SK-N-SH (cell line): Measurements from ENCODE around the gene STRN. TPM values are rescaled to one million over a fixed set of nuclear protein-coding genes. Genes with fewer than 3 reads are reported as not detected.

Experiments
- CTCF ChIA-PET: fragments of 300-600, 350-600 bp; formaldehyde crosslinking; extraction: SDS; loops from one replicate; lab custom pipeline; 2021; lab: Yijun Ruan, JAX
- POLR2A ChIA-PET: fragments of 350-600 bp; sonication (Branson Sonifier 250); formaldehyde crosslinking; extraction: SDS; loops from one replicate; lab custom pipeline; 2020; ENCODE audit warnings: antibody characterized with exemption, inconsistent platforms; lab: Yijun Ruan, JAX
- DNase-seq: peaks from one replicate; pipeline ENCODE4 v3.0.0; 2012
- H2AFZ ChIP-seq: fragments of 200-600 bp; sonication (generic); 2 replicates; pipeline ENCODE4 v1.8.1; 2016; ENCODE audit warnings: antibody characterized with exemption, mild to moderate bottlenecking, low read depth
- H3F3A ChIP-seq: fragments of 200-600 bp; sonication (generic); replicated peaks from 2 replicates; pipeline ENCODE3; 2016; ENCODE audit warnings: antibody characterized with exemption, mild to moderate bottlenecking; ENCODE audit not compliant: insufficient read depth
- H3K27ac ChIP-seq, 2 experiments: fragments of 200-500 bp in 1 of 2; fragments of 200-600 bp in 1 of 2; sonication (Bioruptor generic) in 1 of 2; sonication (generic), shearing (Covaris generic) in 1 of 2; 2 replicates each; pipeline versions ENCODE4 v1.5.1 to v1.6.1; 2014 to 2016; ENCODE audit warnings: low read depth in 2 of 2, inconsistent platforms in 1 of 2, low read length in 1 of 2, mild to moderate bottlenecking in 1 of 2, mixed read lengths in 1 of 2
- H3K27me3 ChIP-seq: fragments of 200-600 bp; sonication (generic), shearing (Covaris generic); 2 replicates; pipeline ENCODE4 v1.6.1; 2016; ENCODE audit warnings: mixed run types; ENCODE audit not compliant: insufficient read depth
- H3K36me3 ChIP-seq, 2 experiments: fragments of 200-500 bp in 1 of 2; fragments of 200-600 bp in 1 of 2; sonication (Bioruptor generic) in 1 of 2; sonication (generic) in 1 of 2; replicated peaks in 1 of 2; 2 replicates each; pipeline versions ENCODE3 to v1.5.1; 2014 to 2016; ENCODE audit warnings: low read length in 1 of 2, mild to moderate bottlenecking in 1 of 2; ENCODE audit not compliant: insufficient read depth in 2 of 2, control insufficient read depth in 1 of 2
- H3K4me1 ChIP-seq, 2 experiments: fragments of 200-500 bp in 1 of 2; fragments of 200-600 bp in 1 of 2; sonication (Bioruptor generic) in 1 of 2; sonication (generic), shearing (Covaris generic) in 1 of 2; 2 replicates each; pipeline versions ENCODE4 v1.5.1 to v1.6.1; 2014 to 2016; ENCODE audit warnings: low read depth in 1 of 2, low read length in 1 of 2, mixed run types in 1 of 2; ENCODE audit not compliant: insufficient read depth in 2 of 2, control insufficient read depth in 1 of 2
- H3K4me2 ChIP-seq: fragments of 200-600 bp; sonication (generic), shearing (Covaris generic); 2 replicates; pipeline ENCODE4 v1.6.1; 2017; ENCODE audit warnings: mixed run types
- H3K4me3 ChIP-seq, 2 experiments: fragments of 200-500 bp in 1 of 2; fragments of 200-600 bp in 1 of 2; sonication (Bioruptor generic) in 1 of 2; sonication (generic), shearing (Covaris generic) in 1 of 2; 2 replicates each; pipeline versions ENCODE4 v1.5.1 to v1.8.1; 2014 to 2016; ENCODE audit warnings: low read depth in 2 of 2, inconsistent platforms in 1 of 2, low read length in 1 of 2, mild to moderate bottlenecking in 1 of 2, mixed read lengths in 1 of 2, moderate library complexity in 1 of 2
- H3K79me2 ChIP-seq: fragments of 200-600 bp; sonication (generic); 2 replicates; pipeline ENCODE4 v1.8.1; 2017; ENCODE audit warnings: mild to moderate bottlenecking; ENCODE audit not compliant: insufficient read depth
- H3K9ac ChIP-seq: fragments of 200-600 bp; sonication (generic); 2 replicates; pipeline ENCODE4 v1.6.1; 2017; ENCODE audit warnings: mixed run types
- H3K9me2 ChIP-seq: fragments of 200-600 bp; sonication (generic); 2 replicates; pipeline ENCODE4 v1.6.1; 2017; ENCODE audit warnings: mixed run types
- H3K9me3 ChIP-seq: fragments of 200-600 bp; sonication (generic); 2 replicates; pipeline ENCODE4 v1.6.1; 2017; ENCODE audit warnings: mixed run types, mild to moderate bottlenecking, moderate library complexity
- H4K20me1 ChIP-seq: fragments of 200-600 bp; sonication (generic); 2 replicates; pipeline ENCODE4 v1.6.1; 2017; ENCODE audit warnings: mild to moderate bottlenecking, mixed run types; ENCODE audit not compliant: insufficient read depth
- ELF1 ChIP-seq: IDR thresholded peaks from 2 replicates; pipeline ENCODE4 v1.4.0; 2012
- EP300 ChIP-seq, 2 experiments: IDR thresholded peaks; 2 replicates each; pipeline versions ENCODE4 v1.4.0 to v1.6.1; 2012; ENCODE audit warnings: borderline replicate concordance in 1 of 2, low read depth in 1 of 2, low read length in 1 of 2
- EZH2phosphoT487 ChIP-seq: fragments of 200-600 bp; sonication (generic); IDR thresholded peaks from 2 replicates; pipeline ENCODE4 v1.6.1; 2017; ENCODE audit warnings: low read depth, mixed run types, mild to moderate bottlenecking, antibody characterized with exemption, moderate library complexity, borderline replicate concordance
- FOSL2 ChIP-seq: IDR thresholded peaks from 2 replicates; pipeline ENCODE4 v1.4.0; 2012; ENCODE audit warnings: low read depth, mild to moderate bottlenecking, moderate library complexity, borderline replicate concordance
- GATA2 ChIP-seq: sonication (generic); formaldehyde crosslinking; IDR thresholded peaks from 2 replicates; pipeline ENCODE4 v1.5.0; 2020; ENCODE audit warnings: mild to moderate bottlenecking, missing genetic modification reagents
- JUND ChIP-seq: IDR thresholded peaks from 2 replicates; pipeline ENCODE4 v1.4.0; 2012
- POLR2AphosphoS5 ChIP-seq: IDR thresholded peaks from 2 replicates; pipeline ENCODE4 v1.6.1; 2012; ENCODE audit warnings: low read depth, low read length
- RAD21 ChIP-seq: IDR thresholded peaks from 2 replicates; pipeline ENCODE4 v1.6.1; 2012; ENCODE audit warnings: mild to moderate bottlenecking, low read length
- RCOR1 ChIP-seq: fragments of 150-350 bp; IDR thresholded peaks from 2 replicates; pipeline ENCODE4 v1.6.1; 2017; ENCODE audit warnings: antibody characterized with exemption, low read length
- RFX5 ChIP-seq: IDR thresholded peaks from 2 replicates; pipeline ENCODE4 v1.6.1; 2012; ENCODE audit warnings: mild to moderate bottlenecking, improper control_type of control experiment, low read length
- SIN3A ChIP-seq: IDR thresholded peaks from 2 replicates; pipeline ENCODE4 v1.6.1; 2012; ENCODE audit warnings: low read depth, mild to moderate bottlenecking, low read length, moderate library complexity, borderline replicate concordance
- SMC3 ChIP-seq: IDR thresholded peaks from 2 replicates; pipeline ENCODE4 v1.6.1; 2012; ENCODE audit warnings: low read depth, low read length, improper control_type of control experiment
- TAF1 ChIP-seq: IDR thresholded peaks from 2 replicates; pipeline ENCODE4 v1.6.1; 2012; ENCODE audit warnings: low read depth, mild to moderate bottlenecking, low read length, moderate library complexity, borderline replicate concordance
- TCF12 ChIP-seq: IDR thresholded peaks from 2 replicates; pipeline ENCODE4 v1.4.0; 2012
- TEAD4 ChIP-seq: IDR thresholded peaks from 2 replicates; pipeline ENCODE4 v1.4.0; 2012; ENCODE audit warnings: mild to moderate bottlenecking, borderline replicate concordance; ENCODE audit not compliant: insufficient read depth
- YY1 ChIP-seq: IDR thresholded peaks from 2 replicates; pipeline ENCODE4 v1.4.0; 2012; ENCODE audit warnings: low read depth, mild to moderate bottlenecking
- WGBS: methylation state at CpG from one replicate; pipeline ENCODE4 v1.1.6; 2017; ENCODE audit warnings: low lambda C conversion rate; 5-methylcytosine and 5-hydroxymethylcytosine counted together
- polyA plus RNA-seq, 3 experiments: library from polyadenylated mRNA; depleted of rRNA; stranded (reverse); fragments of >200 nt; gene quantifications; 2 replicates each; pipeline ENCODE4 v1.2.3, GENCODE V29; 2012
- TF ChIP-seq, protein P1 (sequence below): IDR thresholded peaks from 2 replicates; pipeline ENCODE4 v1.6.1; 2012; ENCODE audit warnings: mild to moderate bottlenecking, low read depth, low read length, moderate library complexity
- TF ChIP-seq, protein P2 (sequence below): IDR thresholded peaks from 2 replicates; pipeline ENCODE4; 2012
- TF ChIP-seq, protein P3 (sequence below): fragments of 200-600 bp; sonication (generic); IDR thresholded peaks from 2 replicates; pipeline ENCODE4 v1.6.1; 2017; ENCODE audit warnings: antibody characterized with exemption, mild to moderate bottlenecking, moderate library complexity

Gene STRN
- polyA plus RNA-seq, 1 of the 3 experiments (the other 2 are of a cell fraction): 4.8 TPM

DNA sequence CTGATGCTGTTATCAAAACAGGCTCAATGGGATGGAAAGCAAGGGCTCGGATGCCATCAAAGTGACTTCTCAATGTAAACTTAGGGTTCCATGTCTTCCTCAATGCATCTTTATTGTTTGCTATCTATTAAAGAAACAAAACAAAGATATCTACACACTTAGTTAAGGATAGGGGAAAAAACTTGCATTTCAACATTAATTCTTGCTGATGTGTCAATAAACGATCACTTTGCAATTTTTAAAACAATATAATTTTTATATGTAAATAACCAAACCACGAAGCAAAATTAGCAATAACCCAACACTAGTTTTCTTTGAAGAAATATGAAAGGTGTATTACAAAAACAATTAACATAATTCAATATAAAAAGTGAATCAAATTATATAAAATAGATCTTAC, 96.7 kb downstream of the STRN start (continued):
- TF ChIP-seq, protein P1, sequence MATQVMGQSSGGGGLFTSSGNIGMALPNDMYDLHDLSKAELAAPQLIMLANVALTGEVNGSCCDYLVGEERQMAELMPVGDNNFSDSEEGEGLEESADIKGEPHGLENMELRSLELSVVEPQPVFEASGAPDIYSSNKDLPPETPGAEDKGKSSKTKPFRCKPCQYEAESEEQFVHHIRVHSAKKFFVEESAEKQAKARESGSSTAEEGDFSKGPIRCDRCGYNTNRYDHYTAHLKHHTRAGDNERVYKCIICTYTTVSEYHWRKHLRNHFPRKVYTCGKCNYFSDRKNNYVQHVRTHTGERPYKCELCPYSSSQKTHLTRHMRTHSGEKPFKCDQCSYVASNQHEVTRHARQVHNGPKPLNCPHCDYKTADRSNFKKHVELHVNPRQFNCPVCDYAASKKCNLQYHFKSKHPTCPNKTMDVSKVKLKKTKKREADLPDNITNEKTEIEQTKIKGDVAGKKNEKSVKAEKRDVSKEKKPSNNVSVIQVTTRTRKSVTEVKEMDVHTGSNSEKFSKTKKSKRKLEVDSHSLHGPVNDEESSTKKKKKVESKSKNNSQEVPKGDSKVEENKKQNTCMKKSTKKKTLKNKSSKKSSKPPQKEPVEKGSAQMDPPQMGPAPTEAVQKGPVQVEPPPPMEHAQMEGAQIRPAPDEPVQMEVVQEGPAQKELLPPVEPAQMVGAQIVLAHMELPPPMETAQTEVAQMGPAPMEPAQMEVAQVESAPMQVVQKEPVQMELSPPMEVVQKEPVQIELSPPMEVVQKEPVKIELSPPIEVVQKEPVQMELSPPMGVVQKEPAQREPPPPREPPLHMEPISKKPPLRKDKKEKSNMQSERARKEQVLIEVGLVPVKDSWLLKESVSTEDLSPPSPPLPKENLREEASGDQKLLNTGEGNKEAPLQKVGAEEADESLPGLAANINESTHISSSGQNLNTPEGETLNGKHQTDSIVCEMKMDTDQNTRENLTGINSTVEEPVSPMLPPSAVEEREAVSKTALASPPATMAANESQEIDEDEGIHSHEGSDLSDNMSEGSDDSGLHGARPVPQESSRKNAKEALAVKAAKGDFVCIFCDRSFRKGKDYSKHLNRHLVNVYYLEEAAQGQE: no peak
- TF ChIP-seq YY1 (no peak), ELF1 (no peak)

DNA sequence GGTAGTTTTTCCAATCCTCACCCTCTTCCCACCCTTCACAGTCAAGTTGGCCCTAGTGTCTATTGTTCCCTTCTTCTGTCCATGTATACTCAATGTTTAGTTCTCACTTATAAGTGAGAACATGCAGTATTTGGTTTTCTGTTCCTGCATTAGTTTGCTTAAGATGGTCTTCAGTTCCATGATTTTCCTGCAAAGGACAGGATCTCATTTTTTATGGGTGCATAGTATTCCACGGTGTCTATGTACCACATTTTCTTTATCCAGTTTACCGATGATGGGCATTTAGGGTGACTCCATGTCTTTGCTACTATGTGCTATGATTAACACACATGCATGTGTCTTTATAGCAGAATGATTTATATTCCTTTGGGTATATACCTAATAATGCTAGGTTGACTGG, 104.4 kb downstream of the STRN start:
- H3K36me3 ChIP-seq: peaks cover 23 to 42% of the 10 kb centered on the region in 2 experiments
- ChIA-PET CTCF (no interaction called here), POLR2A (no interaction called here)
- no peak overlapping the region for H2AFZ ChIP-seq
- 98% methylated on average over 2 of the region's 2 CpGs for WGBS
- H3K9me2 ChIP-seq: no peaks in the 10 kb centered on the region
- peaks cover 4% of the 10 kb centered on the region for H3F3A ChIP-seq
- DNase-seq: no peak
- no peaks in the 10 kb centered on the region for H3K79me2 ChIP-seq
- H3K4me3 ChIP-seq: no peak overlapping the region
- no peaks in the 10 kb centered on the region for H3K9me3 ChIP-seq
- TF ChIP-seq SMC3: no peak
- TF ChIP-seq, protein P2, sequence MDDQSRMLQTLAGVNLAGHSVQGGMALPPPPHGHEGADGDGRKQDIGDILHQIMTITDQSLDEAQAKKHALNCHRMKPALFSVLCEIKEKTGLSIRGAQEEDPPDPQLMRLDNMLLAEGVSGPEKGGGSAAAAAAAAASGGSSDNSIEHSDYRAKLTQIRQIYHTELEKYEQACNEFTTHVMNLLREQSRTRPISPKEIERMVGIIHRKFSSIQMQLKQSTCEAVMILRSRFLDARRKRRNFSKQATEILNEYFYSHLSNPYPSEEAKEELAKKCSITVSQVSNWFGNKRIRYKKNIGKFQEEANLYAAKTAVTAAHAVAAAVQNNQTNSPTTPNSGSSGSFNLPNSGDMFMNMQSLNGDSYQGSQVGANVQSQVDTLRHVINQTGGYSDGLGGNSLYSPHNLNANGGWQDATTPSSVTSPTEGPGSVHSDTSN: no peak
- no peak for TF ChIP-seq YY1
- TF ChIP-seq POLR2AphosphoS5: no peak
- TF ChIP-seq EZH2phosphoT487: no peak
- no peak for TF ChIP-seq SIN3A
- TF ChIP-seq EP300 (IDR thresholded peaks at IDR 0.05; ENCODE audit: borderline replicate concordance in 1 of 2, low read depth in 1 of 2, low read length in 1 of 2): no peak
- no peak for TF ChIP-seq RFX5
- TF ChIP-seq RAD21: no peak
- TF ChIP-seq RCOR1: no peak
- no peak for TF ChIP-seq FOSL2
- no peak for TF ChIP-seq TCF12
- TF ChIP-seq, protein P3, sequence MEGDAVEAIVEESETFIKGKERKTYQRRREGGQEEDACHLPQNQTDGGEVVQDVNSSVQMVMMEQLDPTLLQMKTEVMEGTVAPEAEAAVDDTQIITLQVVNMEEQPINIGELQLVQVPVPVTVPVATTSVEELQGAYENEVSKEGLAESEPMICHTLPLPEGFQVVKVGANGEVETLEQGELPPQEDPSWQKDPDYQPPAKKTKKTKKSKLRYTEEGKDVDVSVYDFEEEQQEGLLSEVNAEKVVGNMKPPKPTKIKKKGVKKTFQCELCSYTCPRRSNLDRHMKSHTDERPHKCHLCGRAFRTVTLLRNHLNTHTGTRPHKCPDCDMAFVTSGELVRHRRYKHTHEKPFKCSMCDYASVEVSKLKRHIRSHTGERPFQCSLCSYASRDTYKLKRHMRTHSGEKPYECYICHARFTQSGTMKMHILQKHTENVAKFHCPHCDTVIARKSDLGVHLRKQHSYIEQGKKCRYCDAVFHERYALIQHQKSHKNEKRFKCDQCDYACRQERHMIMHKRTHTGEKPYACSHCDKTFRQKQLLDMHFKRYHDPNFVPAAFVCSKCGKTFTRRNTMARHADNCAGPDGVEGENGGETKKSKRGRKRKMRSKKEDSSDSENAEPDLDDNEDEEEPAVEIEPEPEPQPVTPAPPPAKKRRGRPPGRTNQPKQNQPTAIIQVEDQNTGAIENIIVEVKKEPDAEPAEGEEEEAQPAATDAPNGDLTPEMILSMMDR: no peak
- no peak for TF ChIP-seq GATA2 (CRISPR knock-in tag)
- no peak for TF ChIP-seq TAF1
- TF ChIP-seq JUND: no peak
- no peak for TF ChIP-seq TEAD4
- H4K20me1 ChIP-seq: no peaks in the 10 kb centered on the region
- H3K27ac ChIP-seq: no peak overlapping the region
- H3K4me2 ChIP-seq: no peak overlapping the region
- no peaks in the 10 kb centered on the region for H3K27me3 ChIP-seq
- H3K4me1 ChIP-seq: no peaks in the 10 kb centered on the region
- H3K9ac ChIP-seq: no peak overlapping the region
